ENCODE measurements around the gene DSN1.

Gene DSN1

DNA sequence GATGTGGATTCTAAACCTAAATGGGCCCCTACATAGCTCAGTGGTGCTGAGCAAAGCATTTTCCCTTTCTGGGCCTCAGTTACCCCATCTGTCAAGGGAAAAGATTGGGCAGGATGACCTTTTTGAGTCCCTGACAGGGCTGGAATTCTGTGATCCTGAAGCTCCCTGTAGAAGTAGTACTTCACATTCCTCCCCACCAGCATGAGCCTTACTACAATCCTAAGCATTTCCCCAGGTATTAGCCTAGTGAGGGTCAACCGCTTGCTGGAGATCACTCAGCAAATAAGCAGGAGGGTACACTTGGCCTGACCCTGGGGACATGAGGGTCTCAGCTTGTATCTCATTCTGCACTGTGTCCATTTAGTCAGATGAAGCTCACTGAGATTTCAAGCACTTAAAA is 41.1 kb downstream of the DSN1 start:
- no peak overlapping the region for H3K4me3 ChIP-seq (ENCODE audit: low read depth, low read length)
- no peak for TF ChIP-seq CTCF (IDR thresholded peaks at IDR 0.05; ENCODE audit: borderline replicate concordance, insufficient read depth, low read depth, low read length)

DNA sequence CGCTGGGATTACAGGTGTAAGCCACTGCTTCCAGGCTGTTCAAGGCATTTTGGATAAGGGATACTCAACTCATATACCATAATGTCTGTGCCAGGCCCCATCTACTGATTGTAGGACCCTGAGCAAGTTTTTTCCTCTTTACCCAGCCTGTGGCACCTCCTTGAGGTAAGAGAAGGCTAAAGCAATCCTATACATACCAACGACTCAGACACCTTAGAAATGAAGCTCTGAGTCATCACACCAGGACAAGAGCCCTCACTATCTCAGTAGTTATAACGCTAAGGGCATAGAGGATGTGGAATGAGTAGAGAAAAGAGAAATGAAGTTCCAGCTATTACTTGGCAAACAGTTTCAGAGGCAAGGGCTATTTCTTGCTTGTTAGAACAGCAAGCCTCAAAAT is 44.6 kb downstream of the DSN1 start:
- TF ChIP-seq CTCF (IDR thresholded peaks at IDR 0.05; ENCODE audit: borderline replicate concordance, insufficient read depth, low read depth, low read length), result 0 out of 2 replicates have a peak, but pooled peaks have one; percentile 16
- H3K4me3 ChIP-seq (ENCODE audit: low read depth, low read length), result no peak overlapping the region

- TF ChIP-seq CTCF (IDR thresholded peaks at IDR 0.05; ENCODE audit: borderline replicate concordance, insufficient read depth, low read depth, low read length), result no peak
- H3K4me3 ChIP-seq (ENCODE audit: low read depth, low read length), result no peak overlapping the region
Measured at GRCh38 chr20:36726168-36726567, 47.4 kb downstream of the DSN1 start.

DNA sequence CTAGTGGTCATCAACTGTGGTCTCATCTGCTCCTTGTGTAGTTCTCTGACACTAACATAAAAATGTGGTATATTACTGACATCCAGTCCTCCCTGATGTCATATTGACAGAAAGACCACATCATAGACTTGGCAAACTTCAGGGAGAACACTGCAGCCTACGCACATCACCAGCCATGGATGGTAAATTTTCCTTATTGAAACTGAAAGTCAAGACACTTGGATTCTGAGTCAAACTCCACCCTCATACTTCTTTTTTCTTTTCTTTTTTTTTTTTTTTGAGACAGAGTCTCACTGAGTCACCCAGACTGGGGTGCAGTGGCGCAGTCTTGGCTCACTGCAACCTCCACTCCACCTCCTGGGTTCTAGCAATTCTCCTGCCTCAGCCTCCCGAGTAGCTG is 53.1 kb downstream of the DSN1 start:
- no peak for TF ChIP-seq CTCF (IDR thresholded peaks at IDR 0.05; ENCODE audit: borderline replicate concordance, insufficient read depth, low read depth, low read length)
- no peak overlapping the region for H3K4me3 ChIP-seq (ENCODE audit: low read depth, low read length)

DNA sequence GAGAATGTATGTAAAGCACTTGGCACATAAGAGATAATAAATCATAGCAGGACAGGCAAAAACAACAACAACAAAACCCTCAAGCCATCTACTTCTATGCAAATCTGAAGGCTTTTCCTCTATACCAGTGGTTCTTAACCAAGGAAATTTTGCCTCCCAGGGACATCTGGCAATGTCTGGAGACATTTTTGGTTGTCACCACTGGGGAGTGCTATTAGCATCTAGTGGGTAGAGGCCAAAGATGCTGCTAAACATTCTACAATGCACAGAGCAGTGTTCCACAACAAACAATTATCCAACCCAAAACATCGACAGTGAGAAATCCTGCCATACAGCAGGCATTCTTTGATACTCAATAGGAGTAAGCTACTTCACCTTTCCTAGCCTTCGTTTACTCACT is 55.9 kb downstream of the DSN1 start:
- TF ChIP-seq CTCF (IDR thresholded peaks at IDR 0.05; ENCODE audit: borderline replicate concordance, insufficient read depth, low read depth, low read length), result peak; percentile 24; the same call in 1 of the 2 replicates

DNA sequence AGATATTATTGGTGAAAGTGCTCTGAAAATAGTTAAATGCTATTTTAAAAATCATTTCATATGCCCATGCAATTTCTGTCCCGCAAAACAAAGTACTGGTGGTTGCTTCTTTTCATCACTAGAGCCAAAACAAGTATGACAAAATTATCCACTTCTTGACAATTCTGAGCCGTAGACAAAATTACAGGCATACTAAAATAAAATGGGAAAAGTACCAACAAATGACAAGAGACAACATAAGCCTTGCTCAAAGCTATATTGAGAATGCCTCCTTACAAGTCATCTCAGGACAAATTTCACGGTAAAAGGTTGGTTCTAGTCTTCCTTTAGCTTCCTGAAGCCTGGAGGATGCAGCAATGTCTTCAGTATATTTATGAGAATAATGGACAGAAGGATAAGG is 56.5 kb downstream of the DSN1 start:
- no peak for TF ChIP-seq CTCF (IDR thresholded peaks at IDR 0.05; ENCODE audit: borderline replicate concordance, insufficient read depth, low read depth, low read length)
- H3K4me3 ChIP-seq (ENCODE audit: low read depth, low read length), result no peak overlapping the region

More for the DNA sequence above, 55.9 kb downstream of the DSN1 start:
- H3K4me3 ChIP-seq (ENCODE audit: low read depth, low read length), result no peak overlapping the region

GRCh38 chr20:36712775-36713174 is 60.8 kb downstream of the DSN1 start:
- no peak for TF ChIP-seq CTCF (IDR thresholded peaks at IDR 0.05; ENCODE audit: borderline replicate concordance, insufficient read depth, low read depth, low read length)
- no peak overlapping the region for H3K4me3 ChIP-seq (ENCODE audit: low read depth, low read length)
